HG02938 (cell line): ENCODE measurements around the gene P2RY8.
"Not testable (repeated sequence)": the region's sequence is repeated elsewhere in the genome, so short reads cannot be mapped to it uniquely, and the experiment has no call there.

Experiments used
- ATAC-seq: cut with Tn5 transposase; IDR thresholded peaks from one replicate; pipeline ENCODE4 v1.9.1; 2021; ENCODE audit warnings: mild to moderate bottlenecking, moderate library complexity; ENCODE audit not compliant: unreplicated experiment

P2RY8 gene

DNA sequence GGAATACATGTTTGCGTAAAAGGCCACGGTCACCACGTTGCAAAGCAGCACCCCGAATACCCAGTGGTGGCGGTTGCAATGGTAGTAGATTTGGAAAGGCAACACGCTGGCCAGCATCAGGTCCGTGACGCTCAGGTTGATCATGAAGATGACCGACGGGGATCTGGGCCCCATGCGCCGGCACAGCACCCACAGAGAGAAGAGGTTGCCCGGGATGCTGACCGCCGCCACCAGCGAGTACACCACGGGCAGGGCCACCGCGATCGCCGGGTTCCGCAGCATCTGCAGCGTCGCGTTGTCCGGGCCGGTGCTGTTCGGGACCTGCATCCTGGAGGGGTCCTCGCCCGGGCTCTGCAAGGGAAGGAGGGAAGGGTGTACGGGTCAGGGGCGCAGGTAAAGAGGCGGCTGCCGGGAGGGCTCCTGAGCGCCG is 70.7 kb downstream of the P2RY8 start:
- no peak for ATAC-seq

DNA sequence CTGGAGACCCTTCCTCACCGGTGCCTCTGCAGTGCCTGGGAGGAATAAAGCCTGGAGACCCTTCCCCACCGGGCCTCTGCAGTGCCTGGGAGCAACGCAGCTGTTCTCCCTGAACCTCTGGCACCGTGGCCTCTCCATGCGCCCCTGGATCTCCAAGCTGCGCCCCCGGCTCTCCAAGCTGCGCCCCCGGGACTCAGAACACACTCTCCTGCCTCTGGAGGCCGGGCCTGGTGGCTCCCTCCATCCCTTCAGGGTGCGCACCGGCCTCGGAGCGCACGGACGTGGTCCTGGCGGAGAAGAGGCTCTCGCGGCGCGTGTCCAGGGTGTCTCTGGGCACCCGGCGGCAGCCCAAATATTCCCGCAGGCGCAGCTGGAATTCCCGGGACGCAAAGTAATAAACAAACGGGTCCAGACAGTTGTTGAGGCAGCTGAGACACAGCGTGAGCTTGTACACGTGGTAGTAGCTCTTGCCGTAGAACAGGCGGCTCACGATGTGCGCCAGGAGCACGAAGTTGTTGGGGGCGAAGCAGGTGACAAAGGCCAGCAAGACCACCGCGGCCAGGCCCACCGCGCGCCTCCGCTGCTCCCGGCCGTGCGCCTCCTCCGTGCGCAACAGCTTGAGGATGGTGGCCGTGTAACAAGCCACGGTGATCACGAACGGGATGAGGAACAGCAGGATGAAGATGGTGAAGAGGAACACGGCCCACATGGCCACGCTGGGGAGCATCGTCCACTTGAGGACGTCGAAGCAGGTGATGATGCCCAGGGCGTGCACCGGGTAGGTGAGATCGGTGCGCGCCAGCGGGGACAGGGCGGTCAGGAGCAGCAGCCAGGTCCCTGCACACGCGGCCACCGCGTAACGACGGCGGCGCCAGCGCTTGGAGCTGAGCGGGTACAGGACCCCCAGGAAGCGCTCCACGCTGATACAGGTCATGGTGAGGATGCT is 71.4 kb downstream of the P2RY8 start:
- no peak for ATAC-seq

DNA sequence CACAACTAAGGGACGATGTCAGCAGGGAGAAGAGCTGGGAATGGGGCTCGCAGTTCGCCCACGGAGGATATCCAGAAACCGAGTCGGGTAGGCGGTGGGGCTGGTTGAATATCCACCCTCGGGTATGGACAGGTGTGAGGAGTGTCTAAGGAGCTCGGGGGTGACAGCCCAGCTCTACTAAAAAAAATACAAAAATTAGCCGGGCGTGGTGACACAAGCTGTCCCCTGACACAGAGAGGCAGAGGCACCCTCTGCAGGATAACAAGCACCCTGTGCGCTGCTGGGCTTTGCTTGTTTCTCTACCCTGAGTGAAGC is 72.1 kb downstream of the P2RY8 start:
- no peak for ATAC-seq

DNA sequence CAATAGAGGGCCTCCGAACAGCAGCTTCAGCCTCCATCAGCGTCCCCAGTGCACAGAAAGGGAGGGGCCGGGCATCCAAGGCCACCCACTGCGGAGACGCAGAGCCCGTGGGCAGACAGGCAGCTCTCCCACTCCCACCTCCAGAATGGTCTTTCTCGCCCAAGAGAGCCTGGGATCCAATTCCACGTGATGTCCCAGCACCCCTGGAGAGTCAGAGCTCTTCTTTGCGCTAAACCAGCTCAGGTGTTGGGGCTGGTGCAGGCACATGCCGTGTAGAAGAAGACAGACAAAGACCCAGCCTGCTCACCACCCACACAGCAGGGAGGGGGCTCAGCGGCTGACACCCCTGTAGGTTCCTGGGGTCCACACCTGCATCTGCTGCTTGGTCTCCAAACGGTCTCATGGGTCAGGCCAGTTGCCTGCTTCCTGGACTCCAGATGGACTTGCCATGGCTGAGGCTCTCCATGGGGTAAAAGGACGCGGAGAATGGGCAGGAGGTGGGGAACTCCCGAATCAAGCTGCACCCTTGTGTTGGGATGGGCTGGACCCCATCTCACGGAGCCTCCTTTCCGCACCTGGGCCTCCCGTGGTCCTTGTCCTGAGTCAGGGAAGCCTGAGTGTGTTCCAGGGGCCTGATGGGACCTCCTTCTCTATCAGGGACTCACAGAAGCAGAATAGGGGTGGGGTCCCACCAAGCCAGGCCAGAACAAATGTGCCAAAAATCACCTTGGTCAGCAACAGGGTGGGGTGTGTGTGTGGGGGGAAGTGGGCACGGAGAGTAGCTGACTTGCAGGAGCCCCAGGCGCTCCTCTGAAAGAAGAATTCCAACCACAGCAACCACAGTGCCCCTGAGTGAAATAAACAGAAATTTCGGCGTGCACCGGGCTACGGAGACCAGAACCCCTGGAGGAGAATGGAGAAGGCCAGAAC is 72.7 kb downstream of the P2RY8 start:
- no peak for ATAC-seq

DNA sequence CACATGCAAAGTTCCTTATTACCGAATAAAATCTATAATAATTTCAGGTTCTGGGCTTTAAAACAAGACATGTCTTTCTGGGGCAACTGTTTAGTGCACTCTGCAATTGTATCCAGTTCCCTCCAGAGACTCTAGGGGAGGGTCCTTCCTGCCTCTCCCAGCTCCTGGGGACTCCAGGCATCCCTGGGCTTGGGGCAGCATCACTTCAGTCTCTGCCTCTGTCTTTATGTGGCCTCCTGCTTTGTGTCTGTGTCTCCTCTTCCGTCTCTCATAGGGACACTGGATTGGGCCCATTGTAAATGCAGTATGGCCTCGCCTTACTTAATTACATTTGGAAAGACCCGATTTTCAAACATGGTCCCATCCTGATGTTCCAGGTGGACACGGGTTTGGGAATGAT is 73.4 kb downstream of the P2RY8 start:
- ATAC-seq, result no peak

DNA sequence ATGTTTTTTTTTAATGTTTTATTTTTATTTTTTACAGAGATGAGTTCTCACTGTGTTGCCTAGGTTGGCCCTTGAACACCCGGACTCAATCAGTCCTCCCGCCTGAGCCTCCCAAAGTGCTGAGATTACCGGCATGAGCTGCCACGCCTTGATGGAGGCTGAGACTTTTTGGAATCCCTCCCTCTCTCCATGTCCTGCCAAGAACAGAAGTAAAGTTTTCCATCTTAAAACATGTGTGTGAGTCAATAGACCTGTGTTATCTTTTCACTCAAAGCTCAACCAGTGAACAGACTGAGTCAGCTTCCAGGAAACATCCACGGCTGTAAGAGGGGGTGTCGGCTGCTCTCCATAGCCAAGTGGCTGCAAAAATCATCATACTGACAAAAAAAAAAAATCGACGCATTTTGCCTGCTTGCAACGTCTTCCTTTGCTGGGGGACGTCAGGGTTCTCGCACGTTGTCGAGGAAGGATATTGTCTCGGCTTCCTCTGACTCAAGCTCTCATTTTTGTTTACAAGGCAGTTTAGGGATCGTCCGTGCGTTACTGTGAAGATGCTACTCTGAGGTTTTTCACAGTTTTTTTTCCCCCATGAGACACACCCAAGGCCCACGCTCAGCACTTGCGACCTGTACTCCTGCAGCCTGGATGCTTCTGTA is 74.3 kb downstream of the P2RY8 start:
- ATAC-seq, result no peak

DNA sequence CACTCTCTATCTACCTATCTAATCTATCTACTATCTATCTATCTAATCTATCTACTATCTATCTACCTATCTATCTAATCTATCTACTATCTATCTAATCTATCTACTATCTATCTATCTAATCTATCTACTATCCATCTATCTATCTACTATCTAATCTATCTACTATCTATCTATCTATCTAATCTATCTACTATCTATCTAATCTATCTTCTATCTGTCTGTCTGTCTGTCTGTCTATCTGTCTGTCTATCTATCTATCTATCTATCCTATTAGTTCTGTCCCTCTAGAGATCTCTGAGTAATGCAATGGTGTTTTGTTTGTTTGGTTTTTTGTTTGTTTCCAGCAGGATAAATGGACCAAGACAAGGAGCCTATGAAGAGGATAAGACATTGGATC is 74.9 kb downstream of the P2RY8 start:
- ATAC-seq, result no peak

DNA sequence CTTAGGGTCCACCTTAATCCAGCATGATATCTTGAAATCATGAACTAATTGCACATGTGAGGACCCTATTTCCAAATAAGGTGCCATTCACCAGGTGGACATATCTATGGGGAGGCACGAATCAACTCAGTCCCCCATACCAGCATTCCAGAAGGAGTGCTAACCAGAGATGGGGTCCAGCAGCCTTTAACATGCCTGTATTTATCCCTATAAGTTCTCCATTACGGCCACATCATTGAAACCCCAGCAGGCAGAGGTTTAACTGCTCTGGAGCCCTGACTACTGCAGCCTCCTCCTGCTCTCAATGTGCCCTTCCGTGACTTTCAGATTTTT is 81.1 kb downstream of the P2RY8 start:
- no peak for ATAC-seq

DNA sequence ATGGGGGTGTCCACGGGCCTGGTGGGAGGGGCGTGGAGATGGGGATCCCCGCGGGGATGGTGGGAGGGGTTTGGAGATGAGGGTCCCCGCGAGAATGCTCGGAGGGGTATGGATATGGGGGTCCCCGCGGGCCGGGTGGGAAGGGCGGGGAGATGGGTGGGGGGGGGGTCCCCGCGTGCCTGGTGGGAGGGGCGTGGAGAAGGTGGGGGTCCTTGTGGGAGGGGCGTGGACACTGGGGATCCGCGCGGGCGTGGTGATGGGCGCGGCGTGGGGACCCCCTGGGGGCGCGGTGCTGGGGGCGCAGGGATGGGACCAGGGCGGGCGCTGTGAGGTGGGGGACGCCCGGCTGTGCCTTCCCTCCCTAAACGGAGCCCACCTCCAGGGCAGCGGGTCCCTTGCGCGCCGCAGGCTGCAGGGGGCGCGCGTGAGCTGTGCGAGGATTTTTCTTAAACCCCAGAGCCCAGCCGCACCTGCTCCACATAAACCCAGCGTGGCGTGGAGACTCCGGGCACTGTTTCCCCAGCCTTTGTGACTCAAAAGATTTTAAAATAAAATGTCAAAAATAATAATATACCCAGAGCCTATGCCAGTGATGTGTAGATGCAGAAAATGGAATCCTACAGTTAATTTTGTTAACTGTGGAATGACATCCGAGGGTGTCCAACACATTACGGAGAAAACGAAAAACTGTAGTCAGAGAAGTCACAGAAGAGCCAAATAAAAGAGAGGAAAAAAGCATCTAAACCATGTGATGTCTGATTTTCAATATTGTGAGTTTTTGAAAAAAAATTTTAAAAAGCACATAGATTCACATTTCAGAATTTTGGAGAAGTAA is 82.8 kb downstream of the P2RY8 start:
- peak; percentile 45 for ATAC-seq

DNA sequence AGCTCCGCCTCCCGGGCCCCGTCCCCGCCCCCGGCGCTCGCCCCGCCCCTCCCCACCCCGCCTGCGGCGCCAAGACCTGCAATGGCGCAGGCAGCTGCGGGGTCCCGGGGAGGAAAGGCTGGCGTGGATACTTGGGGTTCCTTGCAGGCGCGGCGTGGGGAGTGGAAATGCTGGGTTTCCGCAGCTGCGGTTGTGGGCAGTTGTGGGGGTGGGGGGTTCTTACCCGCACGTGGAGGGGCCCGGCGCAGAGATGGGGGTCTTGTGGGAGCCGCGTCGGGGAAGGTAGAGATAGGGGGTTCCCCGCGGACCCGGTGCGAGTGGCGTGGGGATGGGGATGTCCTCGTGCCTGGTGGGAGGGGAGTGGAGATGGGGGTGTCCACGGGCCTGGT is 83.6 kb downstream of the P2RY8 start:
- ATAC-seq, result peak; percentile 6

DNA sequence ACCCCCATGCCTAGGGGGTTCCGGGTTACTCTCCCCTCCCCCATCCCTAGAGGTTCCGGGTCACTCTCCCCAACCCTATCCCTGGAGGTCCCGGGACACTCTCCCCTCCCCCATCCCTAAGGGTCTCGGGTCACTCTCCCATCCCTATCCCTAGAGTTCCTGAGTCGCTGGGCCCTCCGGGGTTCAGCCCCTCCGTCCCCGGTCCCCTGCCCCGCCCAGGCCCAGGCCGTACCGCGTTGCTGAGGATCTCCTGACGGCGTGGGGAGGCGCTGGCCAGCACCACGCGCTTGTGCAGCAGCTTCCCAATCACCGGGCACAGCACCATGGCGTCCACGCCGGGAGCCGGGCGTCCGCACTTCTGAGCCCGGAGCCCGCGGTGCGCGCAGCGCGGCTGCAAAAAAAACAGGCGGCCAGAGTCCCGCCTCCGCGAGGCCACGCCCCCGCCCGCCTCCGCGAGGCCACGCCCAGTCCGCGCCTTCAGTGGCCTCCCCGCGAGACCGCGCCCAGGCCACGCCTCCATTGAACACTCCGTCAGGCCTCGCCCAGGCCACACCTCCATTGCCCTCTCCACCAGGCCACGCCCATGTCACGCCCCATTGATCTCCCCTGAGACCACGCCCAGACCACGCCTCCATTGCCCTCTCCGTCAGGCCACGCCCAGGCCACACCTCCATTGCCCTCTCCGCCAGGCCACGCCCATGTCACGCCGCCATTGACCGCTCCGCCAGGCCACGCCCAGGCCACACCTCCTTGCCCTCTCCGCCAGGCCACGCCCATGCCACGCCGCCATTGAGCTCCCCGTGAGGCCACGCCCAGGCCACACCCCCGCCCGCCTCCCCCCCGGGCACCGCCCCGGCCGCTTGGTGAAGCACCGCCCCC is 84.2 kb downstream of the P2RY8 start, which contains the start of gene ASMTL:
Gene ASMTL (minus strand): TSS at position 394 of the 879 bp plus-strand sequence. CDS start 69 bp downstream, at position 325.
- peak; percentile 58 for ATAC-seq

DNA sequence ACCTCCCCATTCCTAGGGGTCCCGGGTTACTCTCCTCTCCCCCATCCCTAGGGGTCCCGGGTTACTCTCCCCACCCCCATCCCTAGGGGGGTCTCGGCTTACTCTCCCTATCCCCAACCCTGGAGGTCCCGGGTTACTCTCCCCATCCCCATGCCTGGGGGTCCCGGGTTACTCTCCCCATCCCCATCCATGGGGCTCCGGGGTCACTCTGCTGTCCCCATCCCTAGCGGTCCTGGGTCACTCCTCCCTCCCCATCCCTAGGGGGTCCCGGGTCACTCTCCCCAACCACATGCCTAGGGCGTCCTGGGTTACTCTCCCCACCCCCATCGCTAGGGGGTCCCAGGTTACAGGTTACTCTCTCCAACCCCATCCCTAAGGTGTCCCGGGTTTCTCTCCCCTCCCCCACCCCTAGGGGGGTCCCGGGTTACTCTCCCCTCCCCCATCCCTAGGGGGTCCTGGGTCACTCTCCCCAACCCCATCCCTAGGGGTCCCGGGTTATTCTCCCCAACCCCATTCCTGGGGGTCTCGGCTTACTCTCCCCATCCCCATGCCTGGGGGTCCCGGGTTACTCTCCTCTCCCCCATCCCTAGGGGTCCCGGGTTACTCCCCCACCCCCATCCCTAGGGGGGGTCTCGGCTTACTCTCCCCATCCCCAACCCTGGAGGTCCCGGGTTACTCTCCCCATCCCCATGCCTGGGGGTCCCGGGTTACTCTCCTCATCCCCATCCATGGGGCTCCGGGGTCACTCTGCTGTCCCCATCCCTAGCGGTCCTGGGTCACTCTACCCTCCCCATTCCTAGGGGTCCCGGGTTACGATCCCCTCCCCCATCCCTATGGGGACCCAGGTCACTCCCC is 85.1 kb downstream of the P2RY8 start:
- ATAC-seq, result no peak

DNA sequence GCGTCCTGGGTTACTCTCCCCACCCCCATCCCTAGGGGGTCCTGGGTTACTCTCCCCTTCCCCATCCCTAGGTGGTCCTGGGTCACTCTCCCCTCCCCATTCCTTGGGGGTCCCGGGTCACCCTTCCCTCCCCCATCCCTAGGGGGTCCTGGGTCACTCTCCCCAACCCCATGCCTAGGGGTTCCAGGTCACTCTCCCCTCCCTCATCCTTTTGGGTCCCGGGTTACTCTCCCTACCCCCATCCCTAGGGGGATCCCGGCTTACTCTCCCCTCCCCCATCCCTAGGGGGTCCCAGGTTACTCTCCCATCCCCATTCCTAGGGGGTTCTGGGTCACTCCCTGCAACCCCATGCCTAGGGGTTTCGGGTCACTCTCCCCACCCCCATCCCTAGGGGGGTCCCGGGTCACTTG is 85.7 kb downstream of the P2RY8 start:
- no peak for ATAC-seq

DNA sequence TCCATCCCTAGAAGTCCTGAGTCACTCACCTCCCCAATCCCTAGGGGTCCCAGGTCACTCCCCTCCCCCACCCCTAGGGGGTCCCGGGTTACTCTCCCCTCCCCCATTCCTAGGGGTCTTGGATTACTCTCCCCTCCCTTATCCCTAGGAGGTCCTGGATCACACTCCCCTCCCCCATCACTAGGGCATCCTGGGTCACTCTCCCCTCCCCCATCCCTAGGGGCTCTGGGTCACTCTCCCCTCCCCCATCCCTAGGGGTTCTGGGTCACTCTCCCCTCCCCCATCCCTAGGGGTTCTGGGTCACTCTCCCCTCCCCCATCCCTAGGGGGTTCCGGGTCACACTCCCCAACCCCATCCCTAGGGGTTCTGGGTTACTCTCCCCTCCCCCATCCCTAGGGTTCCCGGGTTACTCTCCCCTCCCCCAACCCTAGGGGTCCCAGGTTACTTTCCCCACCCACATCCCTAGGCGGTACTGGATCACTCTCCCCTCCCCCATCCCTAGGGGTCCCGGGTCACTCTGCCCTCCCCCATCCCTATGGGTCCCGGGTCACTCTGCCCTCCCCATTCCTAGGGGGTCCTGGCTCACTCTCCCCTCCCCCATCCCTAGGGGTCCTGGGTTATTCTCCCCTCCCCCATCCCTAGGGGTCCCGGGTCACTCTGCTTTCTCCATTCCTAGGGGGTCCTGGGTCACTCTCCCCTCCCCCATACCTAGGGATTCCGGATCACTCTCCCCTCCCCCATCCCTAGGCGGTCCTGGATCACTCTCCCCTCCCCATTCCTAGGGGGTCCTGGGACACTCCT is 86.4 kb downstream of the P2RY8 start:
- ATAC-seq, result no peak

DNA sequence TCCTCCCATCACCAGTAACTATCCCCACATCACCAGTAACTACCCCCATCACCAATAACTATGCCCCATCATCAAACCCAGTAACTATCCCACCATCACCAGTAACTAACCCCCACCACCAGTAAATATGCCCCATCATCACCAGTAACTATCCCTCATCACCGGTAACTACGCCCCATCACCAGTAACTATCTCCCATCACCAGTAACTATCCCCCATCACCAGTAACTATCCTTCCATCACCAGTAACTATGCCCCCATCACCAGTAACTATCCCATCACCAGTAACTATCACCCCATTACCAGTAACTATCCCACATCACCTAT is 87.2 kb downstream of the P2RY8 start:
- ATAC-seq, result no peak

DNA sequence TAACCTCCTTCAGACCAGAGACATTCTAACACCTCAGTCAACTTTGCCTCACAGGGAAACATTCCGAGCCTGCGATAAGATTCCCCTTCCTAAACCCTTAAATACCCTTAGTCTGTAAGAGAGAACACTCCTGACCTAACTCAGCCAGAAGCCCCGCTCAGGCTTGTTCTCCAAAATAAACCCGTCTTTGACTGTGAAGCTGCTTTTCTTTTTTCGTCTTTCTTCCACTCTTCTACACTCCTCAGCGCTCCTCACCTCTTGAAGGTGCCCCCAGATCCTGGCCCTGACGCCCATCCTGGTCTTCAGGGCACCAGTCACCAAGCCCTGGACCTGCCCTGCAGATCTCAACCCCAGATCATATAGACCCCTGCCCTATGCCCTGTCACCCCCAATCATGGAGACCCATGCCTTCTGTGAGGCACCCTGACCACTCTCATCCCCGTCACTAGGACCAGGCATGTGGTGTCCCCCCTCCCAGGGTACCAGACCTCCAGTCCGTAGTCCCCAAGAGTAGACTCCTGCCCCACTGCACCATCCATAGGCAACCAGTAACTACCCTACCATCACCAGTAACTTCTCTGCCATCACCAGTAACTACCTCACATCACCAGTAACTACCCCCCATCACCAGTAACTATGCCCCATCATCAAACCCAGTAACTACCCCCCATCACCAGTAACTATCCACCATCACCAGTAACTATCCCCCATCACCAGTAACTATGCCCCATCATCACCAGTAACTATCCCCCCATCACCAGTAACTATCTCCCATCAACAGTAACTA is 87.8 kb downstream of the P2RY8 start:
- ATAC-seq, result no peak

DNA sequence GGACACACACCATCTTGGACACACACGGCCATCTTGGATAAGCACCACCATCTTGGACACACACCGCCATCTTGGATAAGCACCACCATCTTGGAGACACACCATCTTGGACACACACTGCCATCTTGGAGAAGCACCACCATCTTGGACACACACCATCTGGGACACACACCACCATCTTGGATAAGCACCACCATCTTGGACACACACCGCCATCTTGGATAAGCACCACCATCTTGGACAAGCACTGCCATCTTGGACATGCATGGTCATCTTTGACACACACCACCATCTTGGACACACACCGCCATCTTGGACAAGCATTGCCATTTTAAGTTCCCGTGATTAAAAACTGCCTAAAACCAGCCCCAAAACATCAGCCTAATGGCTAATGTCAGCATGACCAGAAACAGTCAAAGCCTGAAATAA is 88.4 kb downstream of the P2RY8 start:
- not testable (repeated sequence) for ATAC-seq
